ENCODE results near the gene SLN.

The SLN gene

DNA sequence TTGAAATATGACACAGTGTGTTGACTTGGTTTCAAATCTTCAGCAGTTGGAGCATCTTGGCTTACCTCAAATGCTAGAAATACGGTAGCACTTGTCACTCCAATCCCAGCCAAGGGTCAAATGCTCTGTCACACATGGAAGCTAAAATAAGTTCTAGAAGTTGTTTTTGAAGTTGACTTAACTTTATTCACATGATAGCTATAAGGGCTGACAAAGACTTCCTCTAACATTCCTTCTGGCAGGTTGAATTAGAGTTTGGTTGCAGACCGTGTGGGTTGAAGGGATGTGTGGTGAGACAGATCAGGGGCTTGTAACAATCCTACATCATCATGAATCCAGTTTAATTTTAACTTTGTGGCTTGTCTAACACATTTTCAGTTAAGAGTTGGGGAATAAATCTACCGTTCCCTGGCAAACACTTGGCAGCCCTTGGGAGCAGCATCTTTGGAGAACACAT lies 4.6 kb downstream of the SLN start:
- Histone ChIP-seq H3F3A (ENCODE audit: low read depth) (no peaks in the 10 kb centered on the region), H3K9ac (ENCODE audit: low read depth, low read length, poor library complexity, severe bottlenecking) (no peak overlapping the region), H3K4me1 (ENCODE audit: insufficient read depth, low read length, poor library complexity, severe bottlenecking) (no peaks in the 10 kb centered on the region), H3K27me3 (ENCODE audit: insufficient read depth, low read length, poor library complexity, severe bottlenecking) (no peaks in the 10 kb centered on the region), H3K9me3 (ENCODE audit: insufficient read depth, low read depth, low read length) (0 out of 2 replicates have a peak, but pooled peaks cover 2% of the 10 kb centered on the region), H3K36me3 (ENCODE audit: insufficient read depth, low read length) (no peaks in the 10 kb centered on the region), H3K4me2 (ENCODE audit: low read depth, low read length, poor library complexity, severe bottlenecking) (no peak overlapping the region), H2AFZ (ENCODE audit: low read length) (no peak overlapping the region), H4K20me1 (ENCODE audit: insufficient read depth, low read length, poor library complexity, severe bottlenecking) (no peaks in the 10 kb centered on the region), H3K4me3 (ENCODE audit: low read length, poor library complexity, severe bottlenecking) (no peak overlapping the region), H3K9me2 (replicated peaks; ENCODE audit: low read depth, low read length) (no peaks in the 10 kb centered on the region), H3K79me2 (ENCODE audit: insufficient read depth, low read length) (no peaks in the 10 kb centered on the region)
- TF ChIP-seq, protein P1, sequence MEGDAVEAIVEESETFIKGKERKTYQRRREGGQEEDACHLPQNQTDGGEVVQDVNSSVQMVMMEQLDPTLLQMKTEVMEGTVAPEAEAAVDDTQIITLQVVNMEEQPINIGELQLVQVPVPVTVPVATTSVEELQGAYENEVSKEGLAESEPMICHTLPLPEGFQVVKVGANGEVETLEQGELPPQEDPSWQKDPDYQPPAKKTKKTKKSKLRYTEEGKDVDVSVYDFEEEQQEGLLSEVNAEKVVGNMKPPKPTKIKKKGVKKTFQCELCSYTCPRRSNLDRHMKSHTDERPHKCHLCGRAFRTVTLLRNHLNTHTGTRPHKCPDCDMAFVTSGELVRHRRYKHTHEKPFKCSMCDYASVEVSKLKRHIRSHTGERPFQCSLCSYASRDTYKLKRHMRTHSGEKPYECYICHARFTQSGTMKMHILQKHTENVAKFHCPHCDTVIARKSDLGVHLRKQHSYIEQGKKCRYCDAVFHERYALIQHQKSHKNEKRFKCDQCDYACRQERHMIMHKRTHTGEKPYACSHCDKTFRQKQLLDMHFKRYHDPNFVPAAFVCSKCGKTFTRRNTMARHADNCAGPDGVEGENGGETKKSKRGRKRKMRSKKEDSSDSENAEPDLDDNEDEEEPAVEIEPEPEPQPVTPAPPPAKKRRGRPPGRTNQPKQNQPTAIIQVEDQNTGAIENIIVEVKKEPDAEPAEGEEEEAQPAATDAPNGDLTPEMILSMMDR (conservative IDR thresholded peaks at IDR 0.05; ENCODE audit: low read length): no peak
- TF ChIP-seq EZH2phosphoT487 (IDR thresholded peaks at IDR 0.05; ENCODE audit: borderline replicate concordance): no peak

- TF ChIP-seq, protein P1 (conservative IDR thresholded peaks at IDR 0.05; ENCODE audit: low read length): no peak
- TF ChIP-seq EZH2phosphoT487 (IDR thresholded peaks at IDR 0.05; ENCODE audit: borderline replicate concordance): no peak
- H2AFZ ChIP-seq (ENCODE audit: low read length): no peak overlapping the region
- H3K4me3 ChIP-seq (ENCODE audit: low read length, poor library complexity, severe bottlenecking): no peak overlapping the region
- H3K9ac ChIP-seq (ENCODE audit: low read depth, low read length, poor library complexity, severe bottlenecking): no peak overlapping the region
- H3K9me3 ChIP-seq (ENCODE audit: insufficient read depth, low read depth, low read length): 0 out of 2 replicates have a peak, but pooled peaks cover 2% of the 10 kb centered on the region
- H4K20me1 ChIP-seq (ENCODE audit: insufficient read depth, low read length, poor library complexity, severe bottlenecking): no peaks in the 10 kb centered on the region
- H3K27me3 ChIP-seq (ENCODE audit: insufficient read depth, low read length, poor library complexity, severe bottlenecking): no peaks in the 10 kb centered on the region
- no peak overlapping the region for H3K4me2 ChIP-seq (ENCODE audit: low read depth, low read length, poor library complexity, severe bottlenecking)
- H3K4me1 ChIP-seq (ENCODE audit: insufficient read depth, low read length, poor library complexity, severe bottlenecking): no peaks in the 10 kb centered on the region
- no peaks in the 10 kb centered on the region for H3K9me2 ChIP-seq (replicated peaks; ENCODE audit: low read depth, low read length)
- H3F3A ChIP-seq (ENCODE audit: low read depth): no peaks in the 10 kb centered on the region
- no peaks in the 10 kb centered on the region for H3K79me2 ChIP-seq (ENCODE audit: insufficient read depth, low read length)
- no peaks in the 10 kb centered on the region for H3K36me3 ChIP-seq (ENCODE audit: insufficient read depth, low read length)
Observed at GRCh38 chr11:107706531-107706930, 5.3 kb downstream of the SLN start.

DNA sequence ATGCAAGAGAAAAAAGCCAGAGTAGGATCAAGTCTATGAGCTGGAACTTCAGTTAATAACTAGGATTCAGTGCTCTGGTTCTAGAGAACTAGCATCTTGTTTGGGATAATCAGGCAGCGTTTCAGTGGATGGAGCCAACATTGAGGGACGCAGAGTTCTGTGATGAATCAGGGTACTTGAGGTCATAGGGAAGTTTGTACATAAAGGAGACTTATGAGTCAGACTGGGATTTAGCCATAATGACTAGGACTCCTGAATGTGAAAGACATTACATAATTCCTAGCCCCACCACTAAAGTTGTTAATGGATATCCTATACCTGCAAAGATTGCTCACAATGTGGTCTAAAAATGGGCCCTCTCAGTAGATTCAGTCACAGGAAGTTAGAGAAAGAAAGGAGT lies 6.8 kb downstream of the SLN start:
- H3K4me1 ChIP-seq (ENCODE audit: insufficient read depth, low read length, poor library complexity, severe bottlenecking): no peaks in the 10 kb centered on the region
- H3K4me3 ChIP-seq (ENCODE audit: low read length, poor library complexity, severe bottlenecking): no peak overlapping the region
- H3F3A ChIP-seq (ENCODE audit: low read depth): no peaks in the 10 kb centered on the region
- H3K79me2 ChIP-seq (ENCODE audit: insufficient read depth, low read length): no peaks in the 10 kb centered on the region
- no peaks in the 10 kb centered on the region for H3K36me3 ChIP-seq (ENCODE audit: insufficient read depth, low read length)
- H2AFZ ChIP-seq (ENCODE audit: low read length): no peak overlapping the region
- no peaks in the 10 kb centered on the region for H3K27me3 ChIP-seq (ENCODE audit: insufficient read depth, low read length, poor library complexity, severe bottlenecking)
- no peak overlapping the region for H3K9ac ChIP-seq (ENCODE audit: low read depth, low read length, poor library complexity, severe bottlenecking)
- no peaks in the 10 kb centered on the region for H3K9me2 ChIP-seq (replicated peaks; ENCODE audit: low read depth, low read length)
- no peaks in the 10 kb centered on the region for H4K20me1 ChIP-seq (ENCODE audit: insufficient read depth, low read length, poor library complexity, severe bottlenecking)
- no peak overlapping the region for H3K4me2 ChIP-seq (ENCODE audit: low read depth, low read length, poor library complexity, severe bottlenecking)
- 0 out of 2 replicates have a peak, but pooled peaks cover 2% of the 10 kb centered on the region for H3K9me3 ChIP-seq (ENCODE audit: insufficient read depth, low read depth, low read length)
- TF ChIP-seq, protein P1 (conservative IDR thresholded peaks at IDR 0.05; ENCODE audit: low read length): no peak
- TF ChIP-seq EZH2phosphoT487 (IDR thresholded peaks at IDR 0.05; ENCODE audit: borderline replicate concordance): no peak

All from Loucy (cell line).